OCI-LY1 (cell line): ENCODE results near the gene SFTA2.

Experiments
- H2AFZ ChIP-seq: fragments of 200-600 bp; sonication (generic), shearing (Covaris generic); 2 replicates; pipeline ENCODE4 v1.6.0; 2014; ENCODE audit warnings: antibody characterized with exemption, mild to moderate bottlenecking, low read length
- H3F3A ChIP-seq: fragments of 200-600 bp; sonication (generic), shearing (Covaris generic); 2 replicates; pipeline ENCODE4 v1.6.0; 2014; ENCODE audit warnings: mild to moderate bottlenecking, antibody characterized with exemption, low read length, moderate library complexity; ENCODE audit not compliant: insufficient read depth
- H3K27ac ChIP-seq: fragments of 200-600 bp; sonication (generic); 2 replicates; pipeline ENCODE4 v1.5.1; 2014; ENCODE audit warnings: low read length, mixed run types, mild to moderate bottlenecking, low read depth; ENCODE audit not compliant: poor library complexity, severe bottlenecking
- H3K27me3 ChIP-seq: fragments of 200-600 bp; sonication (generic); 2 replicates; pipeline ENCODE4 v1.6.0; 2014; ENCODE audit warnings: antibody characterized with exemption, mild to moderate bottlenecking, low read length, moderate library complexity; ENCODE audit not compliant: insufficient read depth
- H3K36me3 ChIP-seq: fragments of 200-600 bp; sonication (generic); 2 replicates; pipeline ENCODE4 v1.6.1; 2014; ENCODE audit warnings: mild to moderate bottlenecking, antibody characterized with exemption, low read length, moderate library complexity, mixed read lengths; ENCODE audit not compliant: insufficient read depth
- H3K4me1 ChIP-seq: fragments of 200-600 bp; sonication (generic); 2 replicates; pipeline ENCODE4 v1.5.1; 2014; ENCODE audit warnings: mild to moderate bottlenecking, low read length, moderate library complexity; ENCODE audit not compliant: insufficient read depth, severe bottlenecking
- H3K4me2 ChIP-seq: fragments of 200-600 bp; sonication (generic), shearing (Covaris generic); 2 replicates; pipeline ENCODE4 v1.6.1; 2014; ENCODE audit warnings: low read length
- H3K4me3 ChIP-seq: fragments of 200-600 bp; sonication (generic); 2 replicates; pipeline ENCODE4 v1.5.1; 2014; ENCODE audit warnings: low read length, low read depth, mild to moderate bottlenecking, mixed read lengths; ENCODE audit not compliant: poor library complexity, severe bottlenecking
- H3K79me2 ChIP-seq: fragments of 200-600 bp; shearing (Covaris generic); 2 replicates; pipeline ENCODE4 v1.6.1; 2016; ENCODE audit warnings: mixed run types, low read length, mixed read lengths; ENCODE audit not compliant: insufficient read depth
- H3K9ac ChIP-seq: fragments of 200-600 bp; sonication (generic), shearing (Covaris generic); 2 replicates; pipeline ENCODE4 v1.6.1; 2014; ENCODE audit warnings: mild to moderate bottlenecking, low read length, mixed read lengths
- H3K9me2 ChIP-seq: fragments of 200-600 bp; sonication (generic), shearing (Covaris generic); 2 replicates; pipeline ENCODE4 v1.6.1; 2014; ENCODE audit warnings: low read depth, mild to moderate bottlenecking, low read length, mixed read lengths
- H3K9me3 ChIP-seq: fragments of 200-600 bp; shearing (Covaris generic); 2 replicates; pipeline ENCODE4 v1.6.1; 2014; ENCODE audit warnings: low read length, mixed read lengths
- H4K20me1 ChIP-seq: fragments of 200-600 bp; sonication (generic), shearing (Covaris generic); 2 replicates; pipeline ENCODE4 v1.6.0; 2016; ENCODE audit warnings: mild to moderate bottlenecking, low read length; ENCODE audit not compliant: insufficient read depth
- EZH2 ChIP-seq: fragments of 200-600 bp; sonication (generic), shearing (Covaris generic); IDR thresholded peaks from 2 replicates; pipeline ENCODE4 v1.8.0; 2017; ENCODE audit warnings: borderline replicate concordance, mixed run types, mild to moderate bottlenecking, antibody characterized with exemption, low read length, moderate library complexity, mixed read lengths
- TF ChIP-seq, protein P1 (sequence below): fragments of 200-600 bp; sonication (generic), shearing (Covaris generic); IDR thresholded peaks from 2 replicates; pipeline ENCODE4 v1.5.1; 2017; ENCODE audit warnings: mild to moderate bottlenecking, antibody characterized with exemption, low read length, moderate library complexity, mixed read lengths

SFTA2 gene

DNA sequence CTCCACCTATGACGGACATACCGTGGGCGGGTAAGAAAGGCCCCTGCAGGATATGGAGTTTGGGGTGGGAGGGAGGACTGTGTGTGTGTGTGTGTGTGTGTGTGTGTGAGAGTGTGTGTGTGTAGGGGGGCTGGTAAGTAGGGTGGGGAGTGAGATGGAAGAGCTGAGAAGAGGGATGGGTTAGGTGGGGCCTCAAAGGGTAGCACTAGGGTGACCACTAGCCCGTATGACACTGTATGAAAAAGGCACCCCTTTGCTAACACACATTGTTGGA lies 40.6 kb downstream of the SFTA2 start:
- H3K4me3 ChIP-seq, result no peak overlapping the region

DNA sequence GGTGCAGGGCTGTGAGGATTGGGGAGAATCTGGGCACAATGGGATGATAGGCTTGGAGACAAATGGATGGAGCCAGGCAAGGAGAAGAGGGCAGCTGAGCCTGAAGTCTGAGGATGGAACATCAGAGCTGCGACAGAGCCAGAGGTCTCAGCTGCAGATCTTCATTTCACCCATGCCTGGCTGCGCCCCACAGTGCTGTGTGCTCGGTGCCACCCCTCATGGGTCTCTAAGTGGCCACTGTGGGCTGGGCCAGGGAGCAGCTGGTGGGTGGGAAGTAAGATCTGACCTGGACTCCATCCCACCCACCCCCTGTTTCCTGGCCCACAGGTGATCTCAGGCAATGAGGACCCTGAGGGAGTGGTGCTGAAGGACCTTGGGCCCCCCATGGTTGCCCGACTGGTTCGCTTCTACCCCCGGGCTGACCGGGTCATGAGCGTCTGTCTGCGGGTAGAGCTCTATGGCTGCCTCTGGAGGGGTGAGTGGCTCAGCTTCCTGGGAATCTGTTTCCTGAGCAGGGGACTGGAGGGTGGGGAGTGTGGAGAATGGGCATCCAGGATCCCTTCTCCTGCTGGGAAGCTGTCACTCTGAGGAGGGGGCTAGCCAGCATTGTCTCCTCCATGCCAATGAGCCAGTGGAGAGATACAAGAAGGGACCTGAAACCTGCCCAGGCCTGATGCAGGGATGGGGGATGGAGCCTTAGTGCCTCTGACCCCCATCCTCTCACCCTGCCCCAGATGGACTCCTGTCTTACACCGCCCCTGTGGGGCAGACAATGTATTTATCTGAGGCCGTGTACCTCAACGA lies 41.1 kb downstream of the SFTA2 start:
- Histone ChIP-seq H3F3A (no peaks in the 10 kb centered on the region), H3K4me3 (no peak overlapping the region), H3K36me3 (no peaks in the 10 kb centered on the region), H3K27me3 (peaks cover 12% of the 10 kb centered on the region; the same call in 1 of the 2 replicates), H3K9ac (no peak overlapping the region), H3K79me2 (no peaks in the 10 kb centered on the region), H3K9me3 (no peaks in the 10 kb centered on the region), H3K27ac (no peak overlapping the region), H2AFZ (no peak overlapping the region), H3K4me1 (peaks cover 6% of the 10 kb centered on the region), H3K9me2 (no peaks in the 10 kb centered on the region), H4K20me1 (no peaks in the 10 kb centered on the region), H3K4me2 (no peak overlapping the region)
- TF ChIP-seq, protein P1, sequence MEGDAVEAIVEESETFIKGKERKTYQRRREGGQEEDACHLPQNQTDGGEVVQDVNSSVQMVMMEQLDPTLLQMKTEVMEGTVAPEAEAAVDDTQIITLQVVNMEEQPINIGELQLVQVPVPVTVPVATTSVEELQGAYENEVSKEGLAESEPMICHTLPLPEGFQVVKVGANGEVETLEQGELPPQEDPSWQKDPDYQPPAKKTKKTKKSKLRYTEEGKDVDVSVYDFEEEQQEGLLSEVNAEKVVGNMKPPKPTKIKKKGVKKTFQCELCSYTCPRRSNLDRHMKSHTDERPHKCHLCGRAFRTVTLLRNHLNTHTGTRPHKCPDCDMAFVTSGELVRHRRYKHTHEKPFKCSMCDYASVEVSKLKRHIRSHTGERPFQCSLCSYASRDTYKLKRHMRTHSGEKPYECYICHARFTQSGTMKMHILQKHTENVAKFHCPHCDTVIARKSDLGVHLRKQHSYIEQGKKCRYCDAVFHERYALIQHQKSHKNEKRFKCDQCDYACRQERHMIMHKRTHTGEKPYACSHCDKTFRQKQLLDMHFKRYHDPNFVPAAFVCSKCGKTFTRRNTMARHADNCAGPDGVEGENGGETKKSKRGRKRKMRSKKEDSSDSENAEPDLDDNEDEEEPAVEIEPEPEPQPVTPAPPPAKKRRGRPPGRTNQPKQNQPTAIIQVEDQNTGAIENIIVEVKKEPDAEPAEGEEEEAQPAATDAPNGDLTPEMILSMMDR, result no peak
- TF ChIP-seq EZH2, result no peak

More for the DNA sequence above, 40.6 kb downstream of the SFTA2 start:
- no peaks in the 10 kb centered on the region for H3K36me3 ChIP-seq
- no peaks in the 10 kb centered on the region for H3K79me2 ChIP-seq
- no peaks in the 10 kb centered on the region for H4K20me1 ChIP-seq
- H3K27ac ChIP-seq, result no peak overlapping the region
- TF ChIP-seq, protein P1, result no peak
- no peak for TF ChIP-seq EZH2
- H3F3A ChIP-seq, result no peaks in the 10 kb centered on the region
- H3K9me2 ChIP-seq, result no peaks in the 10 kb centered on the region
- H3K4me2 ChIP-seq, result no peak overlapping the region
- peaks cover 12% of the 10 kb centered on the region; the same call in 1 of the 2 replicates for H3K27me3 ChIP-seq
- H3K9ac ChIP-seq, result no peak overlapping the region
- no peak overlapping the region for H2AFZ ChIP-seq
- no peaks in the 10 kb centered on the region for H3K9me3 ChIP-seq
- H3K4me1 ChIP-seq, result peaks cover under 1% of the 10 kb centered on the region

DNA sequence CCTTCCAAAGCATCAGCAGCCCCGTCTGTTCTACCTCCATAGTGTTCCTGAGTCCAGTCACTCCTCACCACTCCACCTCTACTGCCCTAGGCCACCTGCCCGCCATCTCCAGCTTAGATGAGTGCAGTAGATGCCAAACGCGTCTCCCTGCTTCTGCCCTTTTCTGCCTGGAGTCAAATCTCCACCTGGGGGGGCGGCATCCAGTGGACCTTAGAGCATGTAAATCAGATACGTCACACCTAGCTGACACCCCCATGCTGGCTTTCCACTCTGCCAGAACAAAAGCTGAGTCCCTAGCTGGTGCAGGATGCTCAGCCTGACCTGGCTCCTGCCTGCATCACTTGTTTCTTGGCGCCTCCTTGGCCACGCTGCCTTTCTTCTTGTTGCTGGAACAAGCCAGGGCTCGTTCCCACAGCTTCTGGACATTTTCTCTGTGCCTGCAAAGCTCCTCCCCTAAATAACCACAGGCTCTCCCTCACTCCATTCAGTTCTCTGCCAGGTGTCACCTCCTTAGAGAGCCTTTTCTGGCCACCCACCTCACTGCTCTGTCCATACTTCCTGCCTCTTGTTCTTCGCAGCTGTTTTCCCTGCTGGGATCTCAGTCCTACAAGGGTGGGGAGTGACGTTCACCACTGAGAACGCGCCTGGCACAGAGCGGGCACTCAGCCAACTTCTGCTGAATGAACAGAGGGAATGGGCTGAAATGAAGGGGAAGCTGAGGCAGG lies 41.9 kb downstream of the SFTA2 start:
- H3K79me2 ChIP-seq, result no peaks in the 10 kb centered on the region
- H3K36me3 ChIP-seq, result no peaks in the 10 kb centered on the region
- TF ChIP-seq, protein P1, result no peak
- no peak for TF ChIP-seq EZH2
- H3K4me2 ChIP-seq, result no peak overlapping the region
- H3K4me1 ChIP-seq, result peaks cover 13% of the 10 kb centered on the region
- H3K27ac ChIP-seq, result no peak overlapping the region
- no peak overlapping the region for H2AFZ ChIP-seq
- H4K20me1 ChIP-seq, result no peaks in the 10 kb centered on the region
- no peak overlapping the region for H3K4me3 ChIP-seq
- H3F3A ChIP-seq, result no peaks in the 10 kb centered on the region
- H3K9me2 ChIP-seq, result no peaks in the 10 kb centered on the region
- no peaks in the 10 kb centered on the region for H3K9me3 ChIP-seq
- peaks cover 12% of the 10 kb centered on the region; the same call in 1 of the 2 replicates for H3K27me3 ChIP-seq
- H3K9ac ChIP-seq, result no peak overlapping the region
